HG02678 (cell line): Measurements from ENCODE around the gene ATP2B1.

Experiments used
- ATAC-seq: cut with Tn5 transposase; IDR thresholded peaks from one replicate; pipeline ENCODE4 v1.9.1; 2021; ENCODE audit warnings: mild to moderate bottlenecking, moderate library complexity; ENCODE audit not compliant: unreplicated experiment

ATP2B1 gene

GRCh38 chr12:89603678-89604077 lies 105.0 kb downstream of the ATP2B1 start:
- no peak for ATAC-seq

- peak; percentile 68 for ATAC-seq
Measured at GRCh38 chr12:89597770-89598169, 110.9 kb downstream of the ATP2B1 start.

- ATAC-seq: no peak
Measured at GRCh38 chr12:89597210-89597609, 111.4 kb downstream of the ATP2B1 start.

- ATAC-seq: no peak
Measured at GRCh38 chr12:89593873-89594272, 114.8 kb downstream of the ATP2B1 start.

GRCh38 chr12:89593233-89593632 lies 115.4 kb downstream of the ATP2B1 start:
- ATAC-seq: no peak

- ATAC-seq: no peak
Measured at GRCh38 chr12:89589753-89590152, 118.9 kb downstream of the ATP2B1 start.

GRCh38 chr12:89578499-89578898 lies 130.1 kb downstream of the ATP2B1 start:
- no peak for ATAC-seq

- no peak for ATAC-seq
Measured at GRCh38 chr12:89576572-89577220, 131.9 kb downstream of the ATP2B1 start.

GRCh38 chr12:89575374-89575773 lies 133.3 kb downstream of the ATP2B1 start:
- ATAC-seq: no peak

GRCh38 chr12:89574736-89575208 lies 133.9 kb downstream of the ATP2B1 start:
- no peak for ATAC-seq

GRCh38 chr12:89573051-89573810 lies 135.4 kb downstream of the ATP2B1 start:
- ATAC-seq: no peak

GRCh38 chr12:89571491-89572195 lies 137.0 kb downstream of the ATP2B1 start:
- no peak for ATAC-seq

- no peak for ATAC-seq
Measured at GRCh38 chr12:89568484-89568883, 140.2 kb downstream of the ATP2B1 start.

- no peak for ATAC-seq
Measured at GRCh38 chr12:89567691-89568239, 140.9 kb downstream of the ATP2B1 start.

GRCh38 chr12:89566615-89567014 lies 142.0 kb downstream of the ATP2B1 start:
- no peak for ATAC-seq

GRCh38 chr12:89565002-89565401 lies 143.6 kb downstream of the ATP2B1 start:
- ATAC-seq: no peak

GRCh38 chr12:89559753-89560152 lies 148.9 kb downstream of the ATP2B1 start:
- no peak for ATAC-seq

GRCh38 chr12:89556976-89557375 lies 151.7 kb downstream of the ATP2B1 start:
- no peak for ATAC-seq

GRCh38 chr12:89552376-89552775 lies 156.3 kb downstream of the ATP2B1 start:
- no peak for ATAC-seq

GRCh38 chr12:89551747-89552146 lies 156.9 kb downstream of the ATP2B1 start:
- no peak for ATAC-seq

GRCh38 chr12:89547101-89547500 lies 161.5 kb downstream of the ATP2B1 start:
- no peak for ATAC-seq
